ENCODE data around the gene MRTO4. TPM values are rescaled to one million over a fixed set of nuclear protein-coding genes. Genes with fewer than 3 reads are reported as not detected.

MRTO4 gene
- total and polyA plus RNA-seq, 2 of the 13 experiments (the other 11 are each of a cell fraction or from before 2014, with no cell fraction given) = 28.1 to 59.2 TPM

- no peak for TF ChIP-seq ZNF784 (CRISPR knock-in tag; IDR thresholded peaks at IDR 0.05; ENCODE audit: borderline replicate concordance)
- TF ChIP-seq, protein P1, sequence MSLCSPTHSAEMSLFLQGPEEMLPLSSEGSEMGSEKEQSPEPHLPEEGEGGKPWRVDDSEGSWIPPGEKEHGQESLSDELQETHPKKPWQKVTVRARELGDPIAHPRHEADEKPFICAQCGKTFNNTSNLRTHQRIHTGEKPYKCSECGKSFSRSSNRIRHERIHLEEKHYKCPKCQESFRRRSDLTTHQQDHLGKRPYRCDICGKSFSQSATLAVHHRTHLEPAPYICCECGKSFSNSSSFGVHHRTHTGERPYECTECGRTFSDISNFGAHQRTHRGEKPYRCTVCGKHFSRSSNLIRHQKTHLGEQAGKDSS (CRISPR knock-in tag; IDR thresholded peaks at IDR 0.05; ENCODE audit: borderline replicate concordance, low read depth) = no peak
- TF ChIP-seq POLR2A (IDR thresholded peaks at IDR 0.05; ENCODE audit: insufficient read depth in 1 of 2, low read depth in 2 of 2, low read length in 2 of 2) = no peak
- TF ChIP-seq ETV5 (CRISPR knock-in tag; IDR thresholded peaks at IDR 0.05; ENCODE audit: borderline replicate concordance) = peak; percentile 89
- TF ChIP-seq, protein P2, sequence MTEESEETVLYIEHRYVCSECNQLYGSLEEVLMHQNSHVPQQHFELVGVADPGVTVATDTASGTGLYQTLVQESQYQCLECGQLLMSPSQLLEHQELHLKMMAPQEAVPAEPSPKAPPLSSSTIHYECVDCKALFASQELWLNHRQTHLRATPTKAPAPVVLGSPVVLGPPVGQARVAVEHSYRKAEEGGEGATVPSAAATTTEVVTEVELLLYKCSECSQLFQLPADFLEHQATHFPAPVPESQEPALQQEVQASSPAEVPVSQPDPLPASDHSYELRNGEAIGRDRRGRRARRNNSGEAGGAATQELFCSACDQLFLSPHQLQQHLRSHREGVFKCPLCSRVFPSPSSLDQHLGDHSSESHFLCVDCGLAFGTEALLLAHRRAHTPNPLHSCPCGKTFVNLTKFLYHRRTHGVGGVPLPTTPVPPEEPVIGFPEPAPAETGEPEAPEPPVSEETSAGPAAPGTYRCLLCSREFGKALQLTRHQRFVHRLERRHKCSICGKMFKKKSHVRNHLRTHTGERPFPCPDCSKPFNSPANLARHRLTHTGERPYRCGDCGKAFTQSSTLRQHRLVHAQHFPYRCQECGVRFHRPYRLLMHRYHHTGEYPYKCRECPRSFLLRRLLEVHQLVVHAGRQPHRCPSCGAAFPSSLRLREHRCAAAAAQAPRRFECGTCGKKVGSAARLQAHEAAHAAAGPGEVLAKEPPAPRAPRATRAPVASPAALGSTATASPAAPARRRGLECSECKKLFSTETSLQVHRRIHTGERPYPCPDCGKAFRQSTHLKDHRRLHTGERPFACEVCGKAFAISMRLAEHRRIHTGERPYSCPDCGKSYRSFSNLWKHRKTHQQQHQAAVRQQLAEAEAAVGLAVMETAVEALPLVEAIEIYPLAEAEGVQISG (CRISPR knock-in tag; IDR thresholded peaks at IDR 0.05) = no peak
- no peak for TF ChIP-seq ZNF468 (CRISPR knock-in tag; IDR thresholded peaks at IDR 0.05)
- no peak for TF ChIP-seq ZNF792 (CRISPR knock-in tag; IDR thresholded peaks at IDR 0.05)
- TF ChIP-seq, protein P3, sequence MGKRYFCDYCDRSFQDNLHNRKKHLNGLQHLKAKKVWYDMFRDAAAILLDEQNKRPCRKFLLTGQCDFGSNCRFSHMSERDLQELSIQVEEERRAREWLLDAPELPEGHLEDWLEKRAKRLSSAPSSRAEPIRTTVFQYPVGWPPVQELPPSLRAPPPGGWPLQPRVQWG (CRISPR knock-in tag; IDR thresholded peaks at IDR 0.05; ENCODE audit: borderline replicate concordance, low read depth) = no peak
- 0 out of 2 replicates have a peak, but pooled peaks have one; percentile 46 for TF ChIP-seq GATAD1 (CRISPR knock-in tag; IDR thresholded peaks at IDR 0.05)
- TF ChIP-seq ZNF660 (CRISPR knock-in tag; IDR thresholded peaks at IDR 0.05; ENCODE audit: borderline replicate concordance, low read depth) = no peak
- no peak for TF ChIP-seq ZNF260 (CRISPR knock-in tag; IDR thresholded peaks at IDR 0.05; ENCODE audit: borderline replicate concordance, low read depth)
- TF ChIP-seq, protein P4, sequence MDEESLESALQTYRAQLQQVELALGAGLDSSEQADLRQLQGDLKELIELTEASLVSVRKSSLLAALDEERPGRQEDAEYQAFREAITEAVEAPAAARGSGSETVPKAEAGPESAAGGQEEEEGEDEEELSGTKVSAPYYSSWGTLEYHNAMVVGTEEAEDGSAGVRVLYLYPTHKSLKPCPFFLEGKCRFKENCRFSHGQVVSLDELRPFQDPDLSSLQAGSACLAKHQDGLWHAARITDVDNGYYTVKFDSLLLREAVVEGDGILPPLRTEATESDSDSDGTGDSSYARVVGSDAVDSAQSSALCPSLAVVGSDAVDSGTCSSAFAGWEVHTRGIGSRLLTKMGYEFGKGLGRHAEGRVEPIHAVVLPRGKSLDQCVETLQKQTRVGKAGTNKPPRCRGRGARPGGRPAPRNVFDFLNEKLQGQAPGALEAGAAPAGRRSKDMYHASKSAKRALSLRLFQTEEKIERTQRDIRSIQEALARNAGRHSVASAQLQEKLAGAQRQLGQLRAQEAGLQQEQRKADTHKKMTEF (CRISPR knock-in tag; IDR thresholded peaks at IDR 0.05) = 0 out of 2 replicates have a peak, but pooled peaks have one; percentile 42
- TF ChIP-seq PRDM4 (CRISPR knock-in tag; IDR thresholded peaks at IDR 0.05; ENCODE audit: borderline replicate concordance) = no peak
- TF ChIP-seq ZNF776 (CRISPR knock-in tag; IDR thresholded peaks at IDR 0.05) = no peak
- TF ChIP-seq SKI (IDR thresholded peaks at IDR 0.05; ENCODE audit: partially characterized antibody) = peak; percentile 69
- TF ChIP-seq TEAD2 (CRISPR knock-in tag; IDR thresholded peaks at IDR 0.05) = no peak
- no peak for TF ChIP-seq ZBTB42 (CRISPR knock-in tag; IDR thresholded peaks at IDR 0.05)
- TF ChIP-seq ELF1 (CRISPR knock-in tag; IDR thresholded peaks at IDR 0.05) = peak; percentile 48; the same call in 1 of the 2 replicates
- TF ChIP-seq PHB2 (IDR thresholded peaks at IDR 0.05; ENCODE audit: partially characterized antibody) = no peak
- no peak for TF ChIP-seq ZNF343 (CRISPR knock-in tag; IDR thresholded peaks at IDR 0.05)
- no peak for TF ChIP-seq GZF1 (CRISPR knock-in tag; IDR thresholded peaks at IDR 0.05)
Measured at GRCh38 chr1:19222979-19223824, 28.4 kb upstream of the MRTO4 start (continued).
